Raji (cell line): ENCODE results near the gene ROR1.

Experiments used
- POLR2A ChIP-seq: IDR thresholded peaks from 2 replicates; pipeline ENCODE4 v1.6.1; 2011; ENCODE audit warnings: low read depth, low read length, control low read depth; ENCODE audit not compliant: insufficient read depth

Gene ROR1

DNA sequence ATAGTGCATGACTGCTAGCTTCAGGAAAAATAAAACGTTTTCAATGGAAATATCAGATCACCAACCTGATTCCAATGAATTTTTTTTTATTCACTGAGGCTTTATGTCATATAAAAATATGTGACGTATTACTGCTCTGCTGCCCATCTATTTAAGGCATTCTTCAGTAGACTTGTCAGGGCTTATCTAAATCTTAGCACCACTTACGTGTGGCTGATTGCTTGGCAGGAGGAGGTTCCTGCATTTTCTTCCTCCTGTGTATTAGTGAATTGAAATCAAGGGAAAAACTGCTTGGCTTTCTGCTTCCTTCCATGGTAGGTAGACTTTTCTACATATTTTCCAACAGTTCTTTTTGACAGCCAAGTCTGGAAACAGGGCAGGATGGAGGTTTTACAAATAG is 80.3 kb downstream of the ROR1 start:
- no peak for TF ChIP-seq POLR2A

GRCh38 chr1:63855942-63856341 is 82.1 kb downstream of the ROR1 start:
- TF ChIP-seq POLR2A: no peak

DNA sequence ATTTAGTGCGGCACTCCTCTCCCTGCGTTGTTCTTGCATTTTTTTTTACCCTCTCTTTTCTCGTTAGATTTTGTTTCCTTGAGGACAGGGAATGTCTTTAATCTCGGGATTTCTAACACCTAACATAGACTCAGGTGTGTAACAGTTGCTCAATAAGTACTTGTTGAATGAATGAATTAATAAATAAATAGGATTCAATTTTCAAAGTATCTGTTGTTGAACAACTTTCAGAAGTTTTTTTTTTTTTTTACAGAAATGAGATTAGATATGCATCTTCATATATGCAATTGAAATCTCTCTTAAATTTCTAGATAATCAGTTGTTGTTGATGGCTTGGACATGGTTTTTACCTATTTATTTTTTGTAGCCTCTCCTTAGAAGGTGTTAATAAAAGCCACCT is 83.1 kb downstream of the ROR1 start:
- TF ChIP-seq POLR2A: no peak

- TF ChIP-seq POLR2A: no peak
Observed at GRCh38 chr1:63857478-63857877, 83.7 kb downstream of the ROR1 start.

DNA sequence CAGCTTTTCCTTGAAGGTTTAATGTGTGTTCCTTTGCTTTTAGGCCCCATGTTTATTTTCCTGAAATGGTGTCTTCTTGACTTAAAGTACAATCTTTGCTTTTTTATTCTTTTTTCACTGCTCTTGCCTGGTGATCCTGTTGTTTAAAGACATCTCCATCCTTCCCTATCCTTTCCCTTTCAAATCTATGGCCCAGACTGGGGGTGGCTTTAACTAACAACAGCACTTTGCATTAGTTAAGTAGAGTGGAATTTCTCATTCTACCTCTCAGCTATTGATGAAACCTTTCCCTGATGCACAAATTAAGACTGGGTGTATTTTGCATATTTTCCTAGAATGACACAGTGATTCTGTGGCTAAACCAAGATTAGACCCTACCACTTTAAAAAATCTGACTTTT is 84.3 kb downstream of the ROR1 start:
- TF ChIP-seq POLR2A: no peak

GRCh38 chr1:63859480-63860275 is 85.9 kb downstream of the ROR1 start:
- no peak for TF ChIP-seq POLR2A

- TF ChIP-seq POLR2A: no peak
Observed at GRCh38 chr1:63861052-63861691, 87.4 kb downstream of the ROR1 start.

GRCh38 chr1:63863145-63863544 is 89.3 kb downstream of the ROR1 start:
- no peak for TF ChIP-seq POLR2A

DNA sequence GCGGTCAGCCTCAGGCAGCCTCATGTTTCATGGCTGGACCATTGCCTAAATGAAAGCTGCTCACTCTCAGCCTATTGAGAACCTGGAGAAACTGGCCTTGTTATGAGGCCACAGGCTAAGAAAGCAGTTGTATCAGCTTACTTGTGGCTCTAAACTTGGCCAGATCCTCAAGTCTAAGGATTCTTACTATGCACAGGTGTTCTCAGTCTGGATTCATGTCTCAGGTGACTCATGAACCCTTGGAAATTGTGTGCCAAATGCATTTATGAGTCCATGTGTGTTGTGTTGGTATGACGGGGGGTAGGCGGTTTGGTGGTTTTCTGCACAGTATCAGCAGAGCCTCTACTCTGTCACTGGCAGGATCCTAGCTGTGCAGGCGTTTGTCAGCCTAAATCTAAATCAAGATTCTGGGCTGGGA is 90.4 kb downstream of the ROR1 start:
- no peak for TF ChIP-seq POLR2A

DNA sequence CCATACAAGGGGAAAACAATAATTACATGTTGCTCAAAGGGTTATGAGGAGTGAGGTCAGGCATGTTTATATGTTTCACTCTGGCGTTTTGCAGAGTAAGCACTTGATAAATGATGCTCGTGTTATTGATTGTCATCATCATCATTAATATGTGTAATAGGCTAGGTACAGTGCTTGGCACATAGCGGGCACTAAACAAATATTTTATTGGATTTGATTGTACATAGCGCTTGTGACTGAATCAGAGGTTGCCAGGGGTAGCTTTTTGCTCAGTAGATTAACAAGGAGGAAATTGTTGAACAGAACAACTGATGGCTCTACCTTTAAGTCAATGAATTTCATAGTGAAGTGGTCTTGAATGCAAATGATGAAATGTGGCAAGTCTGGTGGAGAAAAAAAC is 91.7 kb downstream of the ROR1 start:
- TF ChIP-seq POLR2A: no peak

DNA sequence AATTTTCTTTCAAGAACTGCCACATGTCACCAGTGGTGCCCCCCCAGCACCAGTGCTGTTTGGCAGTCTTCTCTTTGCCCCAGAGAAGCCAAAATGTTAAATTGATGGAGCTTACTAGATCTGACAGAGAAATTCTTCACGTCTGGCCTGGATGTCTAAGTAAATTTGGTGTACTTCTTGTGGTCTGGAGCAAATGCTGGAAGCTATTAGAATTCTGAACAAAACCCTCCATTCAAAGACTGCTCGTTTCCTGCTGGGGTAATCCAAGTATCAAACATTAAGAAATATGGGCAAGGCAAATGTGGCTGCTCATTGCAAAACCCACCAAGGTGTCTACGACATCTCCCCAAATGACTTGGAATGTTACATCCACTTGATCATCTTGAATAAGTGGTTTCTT is 92.3 kb downstream of the ROR1 start:
- no peak for TF ChIP-seq POLR2A

- no peak for TF ChIP-seq POLR2A
Observed at GRCh38 chr1:63867429-63868176, 93.8 kb downstream of the ROR1 start.

DNA sequence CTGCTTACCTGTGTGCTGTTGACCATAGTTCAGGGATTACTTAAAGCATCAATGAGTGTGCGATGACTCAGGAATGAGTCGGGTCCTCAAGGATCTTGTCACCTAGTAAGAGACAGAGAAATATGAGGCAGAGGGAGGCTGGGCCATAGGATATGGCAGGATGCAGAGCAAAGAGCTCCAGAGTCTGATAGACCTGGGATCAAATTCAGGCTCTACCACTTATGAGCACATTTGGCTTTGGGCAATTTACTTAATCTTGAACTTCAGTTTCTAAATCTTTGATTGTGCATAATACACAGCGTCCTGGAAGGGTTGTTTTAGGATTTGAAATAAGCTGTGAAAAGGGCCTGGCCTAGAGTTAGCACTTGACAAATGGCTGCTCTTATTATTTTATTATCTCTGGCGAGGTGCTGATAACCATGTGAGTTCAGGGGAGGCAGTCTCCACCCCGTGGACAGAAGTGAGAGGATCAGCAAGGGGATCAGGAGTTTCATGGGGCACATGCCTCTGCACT is 94.5 kb downstream of the ROR1 start:
- no peak for TF ChIP-seq POLR2A

DNA sequence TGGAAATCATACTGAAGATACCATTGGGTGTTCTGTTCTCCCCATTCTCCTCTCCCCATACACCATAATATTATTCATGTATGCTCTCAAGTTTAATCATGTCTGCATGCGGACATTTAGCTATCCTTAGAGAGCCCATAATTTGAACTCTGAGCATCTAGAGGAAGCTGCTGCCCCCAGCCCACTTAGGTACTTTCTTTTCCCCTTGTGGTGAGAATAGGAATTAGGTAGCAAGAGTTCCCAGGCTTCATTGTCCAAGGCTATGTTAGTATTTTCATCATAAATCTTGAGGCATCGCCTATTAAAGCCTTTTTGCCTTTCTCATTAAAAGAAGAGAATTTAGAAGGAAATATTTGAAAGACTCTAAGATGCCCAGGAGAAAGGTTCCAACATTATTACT is 96.3 kb downstream of the ROR1 start:
- no peak for TF ChIP-seq POLR2A

DNA sequence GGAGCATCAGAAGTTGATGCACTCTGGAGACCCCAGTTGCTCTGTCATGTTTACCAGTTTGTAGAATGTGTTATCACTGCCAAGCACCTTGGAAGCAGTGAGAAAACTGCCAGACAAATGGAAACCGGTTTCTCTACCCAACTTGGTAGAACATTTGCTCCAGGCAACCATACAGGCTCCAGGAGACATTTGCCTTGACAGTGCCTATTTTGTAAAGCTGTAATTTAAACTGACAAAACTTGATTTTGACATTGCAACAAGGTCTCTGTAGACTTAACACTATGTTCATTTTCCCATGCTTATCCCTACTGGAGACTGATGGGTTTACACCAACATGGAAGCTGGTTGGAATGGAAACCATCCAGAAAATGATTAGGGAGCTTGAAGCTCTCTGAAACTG is 97.6 kb downstream of the ROR1 start:
- TF ChIP-seq POLR2A: no peak

GRCh38 chr1:63873751-63874150 is 99.9 kb downstream of the ROR1 start:
- no peak for TF ChIP-seq POLR2A

GRCh38 chr1:63874278-63874880 is 100.6 kb downstream of the ROR1 start:
- TF ChIP-seq POLR2A: no peak
